Measurements from ENCODE around the gene ARHGAP6.
A peak's percentile ranks its signal among the peaks of the same experiment; 100 is the strongest.

The ARHGAP6 gene

GRCh38 chrX:11398785-11399184 lies 266.9 kb downstream of the ARHGAP6 start:
- POLR2A ChIA-PET, result interaction anchor here (0.7 kb wide), 1 partner anchor 12 kb away, joined by 4 read pairs; no protein-coding TSS in a partner anchor
- CTCF ChIA-PET, result interaction anchor here (0.9 to 1.0 kb wide), 2 partner anchors 10 to 17 kb away, joined by 3 to 4 read pairs; no protein-coding TSS in a partner anchor
- DNase-seq (ENCODE audit: extremely low spot score), result no peak
- no peak for TF ChIP-seq CTCF (IDR thresholded peaks at IDR 0.05; ENCODE audit: control extremely low read depth, extremely low read depth, low read depth, missing control alignments)

- POLR2A ChIA-PET, result interaction anchor here (0.7 kb wide), 1 partner anchor 11 kb away, joined by 4 read pairs; no protein-coding TSS in a partner anchor
- TF ChIP-seq CTCF (IDR thresholded peaks at IDR 0.05; ENCODE audit: control extremely low read depth, extremely low read depth, low read depth, missing control alignments), result no peak
- CTCF ChIA-PET, result no interaction called here
- no peak for DNase-seq (ENCODE audit: extremely low spot score)
Measured at GRCh38 chrX:11398139-11398538, 267.6 kb downstream of the ARHGAP6 start.

GRCh38 chrX:11397680-11398079 lies 268.0 kb downstream of the ARHGAP6 start:
- POLR2A ChIA-PET, result no interaction called here
- no peak for TF ChIP-seq CTCF (IDR thresholded peaks at IDR 0.05; ENCODE audit: control extremely low read depth, extremely low read depth, low read depth, missing control alignments)
- peak; percentile 5 for DNase-seq (ENCODE audit: extremely low spot score)
- CTCF ChIA-PET, result no interaction called here

GRCh38 chrX:11395859-11396258 lies 269.9 kb downstream of the ARHGAP6 start:
- CTCF ChIA-PET, result no interaction called here
- POLR2A ChIA-PET, result no interaction called here
- no peak for DNase-seq (ENCODE audit: extremely low spot score)
- TF ChIP-seq CTCF (IDR thresholded peaks at IDR 0.05; ENCODE audit: control extremely low read depth, extremely low read depth, low read depth, missing control alignments), result no peak

GRCh38 chrX:11393949-11394654 lies 271.6 kb downstream of the ARHGAP6 start:
- POLR2A ChIA-PET, result no interaction called here
- DNase-seq (ENCODE audit: extremely low spot score), result no peak
- TF ChIP-seq CTCF (IDR thresholded peaks at IDR 0.05; ENCODE audit: control extremely low read depth, extremely low read depth, low read depth, missing control alignments), result no peak
- CTCF ChIA-PET, result interaction anchor here (1.5 to 1.8 kb wide), 2 partner anchors 11 to 12 kb away, joined by 4 to 7 read pairs; no protein-coding TSS in a partner anchor

GRCh38 chrX:11386812-11387211 lies 278.9 kb downstream of the ARHGAP6 start:
- no peak for TF ChIP-seq CTCF (IDR thresholded peaks at IDR 0.05; ENCODE audit: control extremely low read depth, extremely low read depth, low read depth, missing control alignments)

More at GRCh38 chrX:11386812-11387211, 278.9 kb downstream of the ARHGAP6 start:
- ChIA-PET POLR2A (interaction anchor here (0.6 kb wide), 1 partner anchor 12 kb away, joined by 4 read pairs; no protein-coding TSS in a partner anchor), CTCF (no interaction called here)
- DNase-seq (ENCODE audit: extremely low spot score), result no peak

Measured in GM10248 (cell line).